Hepatocyte (in vitro differentiated cells): ENCODE results near the gene XPR1. TPM values are rescaled to one million over a fixed set of nuclear protein-coding genes. Genes with fewer than 3 reads are reported as not detected.
"Not testable (repeated sequence)": the region's sequence is repeated elsewhere in the genome, so short reads cannot be mapped to it uniquely, and the experiment has no call there.

Experiments
- DNase-seq: peaks from one replicate; pipeline ENCODE4 v3.0.0-alpha.2; 2016; ENCODE audit warnings: low spot score
- H2AFZ ChIP-seq: fragments of 200-600 bp; sonication (generic); 2 replicates; pipeline ENCODE4 v1.6.0; 2016; ENCODE audit warnings: antibody characterized with exemption, mild to moderate bottlenecking
- H3K27ac ChIP-seq: fragments of 200-600 bp; sonication (generic); 2 replicates; pipeline ENCODE4 v1.5.1; 2016; ENCODE audit warnings: mild to moderate bottlenecking
- H3K27me3 ChIP-seq: fragments of 200-600 bp; sonication (generic); 2 replicates; pipeline ENCODE4 v1.6.1; 2016
- H3K36me3 ChIP-seq: fragments of 200-600 bp; sonication (generic); replicated peaks from 2 replicates; pipeline ENCODE4 v1.5.1; 2016; ENCODE audit warnings: low read depth; ENCODE audit not compliant: insufficient read depth
- H3K4me1 ChIP-seq: fragments of 200-600 bp; sonication (generic); 2 replicates; pipeline ENCODE4 v1.5.1; 2016; ENCODE audit warnings: mild to moderate bottlenecking, moderate library complexity; ENCODE audit not compliant: insufficient read depth
- H3K4me2 ChIP-seq: fragments of 200-600 bp; sonication (generic); 2 replicates; pipeline ENCODE4 v1.6.0; 2016
- H3K4me3 ChIP-seq: fragments of 200-600 bp; sonication (generic); 2 replicates; pipeline ENCODE4 v1.5.1; 2016; ENCODE audit warnings: mild to moderate bottlenecking
- H3K79me2 ChIP-seq: fragments of 200-600 bp; sonication (generic); 2 replicates; pipeline ENCODE4 v1.6.0; 2017; ENCODE audit warnings: mild to moderate bottlenecking
- H3K9me2 ChIP-seq: fragments of 200-600 bp; sonication (generic); replicated peaks from 2 replicates; pipeline ENCODE4 v1.6.0; 2017; ENCODE audit warnings: mild to moderate bottlenecking; ENCODE audit not compliant: insufficient read depth
- H3K9me3 ChIP-seq: fragments of 200-600 bp; sonication (generic); 2 replicates; pipeline ENCODE4 v1.5.1; 2016; ENCODE audit warnings: low read depth, mild to moderate bottlenecking
- H4K20me1 ChIP-seq: fragments of 200-600 bp; sonication (generic); 2 replicates; pipeline ENCODE4 v1.6.0; 2016; ENCODE audit warnings: mild to moderate bottlenecking; ENCODE audit not compliant: insufficient read depth, poor library complexity, severe bottlenecking
- EZH2 ChIP-seq: fragments of 200-600 bp; sonication (generic); IDR thresholded peaks from 2 replicates; pipeline ENCODE4 v1.6.1; 2016; ENCODE audit warnings: antibody characterized with exemption, mild to moderate bottlenecking, borderline replicate concordance
- EZH2phosphoT487 ChIP-seq: fragments of 200-600 bp; sonication (generic); IDR thresholded peaks from one replicate; pipeline ENCODE4 v1.6.1; 2018; ENCODE audit warnings: antibody characterized with exemption, mild to moderate bottlenecking, low read depth, moderate library complexity; ENCODE audit not compliant: unreplicated experiment, severe bottlenecking
- WGBS: methylation state at CpG from one replicate; pipeline ENCODE4 v1.1.6; 2016; ENCODE audit warnings: low lambda C conversion rate; ENCODE audit errors: missing lambda C conversion rate; 5-methylcytosine and 5-hydroxymethylcytosine counted together
- polyA plus RNA-seq: library from polyadenylated mRNA; unstranded; fragments of >200 nt; fragmentation: Nextera tagmentation; extraction: Ambion mirVana; gene quantifications from 2 replicates; pipeline ENCODE4 v1.2.1, GENCODE V29; 2016
- total RNA-seq: library from RNA; depleted of rRNA; stranded (reverse); fragments of >200 nt; gene quantifications from 2 replicates; pipeline ENCODE4 v1.2.3, GENCODE V29; 2014
- TF ChIP-seq, protein P1 (sequence below): fragments of 200-600 bp; sonication (generic); IDR thresholded peaks from 2 replicates; pipeline ENCODE4 v1.5.1; 2016; ENCODE audit warnings: antibody characterized with exemption, mild to moderate bottlenecking; ENCODE audit not compliant: poor library complexity

The XPR1 gene
- total and polyA plus RNA-seq, 2 experiments from 2014 or later = 18.2 to 41.5 TPM

DNA sequence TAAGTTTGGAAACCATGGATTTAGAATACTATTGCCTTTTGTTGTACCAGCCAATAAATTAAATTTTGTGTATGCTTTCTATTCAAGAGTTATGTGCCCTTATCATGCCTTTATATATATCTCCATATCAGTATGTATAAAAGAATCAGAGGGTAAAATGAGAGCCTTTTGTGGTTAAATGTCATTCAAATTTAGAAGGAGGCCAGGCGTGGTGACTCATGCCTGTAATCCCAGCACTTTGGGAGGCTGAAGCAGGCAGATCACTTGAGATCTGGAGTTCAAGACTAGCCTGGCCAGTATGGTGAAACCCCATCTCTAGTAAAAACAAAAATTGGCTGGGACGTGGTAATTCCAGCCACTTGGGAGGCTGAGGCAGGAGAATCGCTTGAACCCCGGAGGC, 88.9 kb downstream of the XPR1 start:
- Histone ChIP-seq H3K27me3 (no peaks in the 10 kb centered on the region), H3K4me3 (no peak overlapping the region), H3K4me1 (no peaks in the 10 kb centered on the region), H3K9me2 (no peaks in the 10 kb centered on the region), H2AFZ (no peak overlapping the region), H3K36me3 (no peaks in the 10 kb centered on the region), H3K4me2 (no peak overlapping the region), H3K79me2 (peaks cover 16% of the 10 kb centered on the region), H3K9me3 (no peaks in the 10 kb centered on the region), H4K20me1 (no peaks in the 10 kb centered on the region), H3K27ac (no peak overlapping the region)
- DNase-seq = no peak
- no peak for TF ChIP-seq EZH2
- TF ChIP-seq, protein P1, sequence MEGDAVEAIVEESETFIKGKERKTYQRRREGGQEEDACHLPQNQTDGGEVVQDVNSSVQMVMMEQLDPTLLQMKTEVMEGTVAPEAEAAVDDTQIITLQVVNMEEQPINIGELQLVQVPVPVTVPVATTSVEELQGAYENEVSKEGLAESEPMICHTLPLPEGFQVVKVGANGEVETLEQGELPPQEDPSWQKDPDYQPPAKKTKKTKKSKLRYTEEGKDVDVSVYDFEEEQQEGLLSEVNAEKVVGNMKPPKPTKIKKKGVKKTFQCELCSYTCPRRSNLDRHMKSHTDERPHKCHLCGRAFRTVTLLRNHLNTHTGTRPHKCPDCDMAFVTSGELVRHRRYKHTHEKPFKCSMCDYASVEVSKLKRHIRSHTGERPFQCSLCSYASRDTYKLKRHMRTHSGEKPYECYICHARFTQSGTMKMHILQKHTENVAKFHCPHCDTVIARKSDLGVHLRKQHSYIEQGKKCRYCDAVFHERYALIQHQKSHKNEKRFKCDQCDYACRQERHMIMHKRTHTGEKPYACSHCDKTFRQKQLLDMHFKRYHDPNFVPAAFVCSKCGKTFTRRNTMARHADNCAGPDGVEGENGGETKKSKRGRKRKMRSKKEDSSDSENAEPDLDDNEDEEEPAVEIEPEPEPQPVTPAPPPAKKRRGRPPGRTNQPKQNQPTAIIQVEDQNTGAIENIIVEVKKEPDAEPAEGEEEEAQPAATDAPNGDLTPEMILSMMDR = no peak
- no peak for TF ChIP-seq EZH2phosphoT487
- WGBS = 94% methylated on average over 4 of the region's 4 CpGs

DNA sequence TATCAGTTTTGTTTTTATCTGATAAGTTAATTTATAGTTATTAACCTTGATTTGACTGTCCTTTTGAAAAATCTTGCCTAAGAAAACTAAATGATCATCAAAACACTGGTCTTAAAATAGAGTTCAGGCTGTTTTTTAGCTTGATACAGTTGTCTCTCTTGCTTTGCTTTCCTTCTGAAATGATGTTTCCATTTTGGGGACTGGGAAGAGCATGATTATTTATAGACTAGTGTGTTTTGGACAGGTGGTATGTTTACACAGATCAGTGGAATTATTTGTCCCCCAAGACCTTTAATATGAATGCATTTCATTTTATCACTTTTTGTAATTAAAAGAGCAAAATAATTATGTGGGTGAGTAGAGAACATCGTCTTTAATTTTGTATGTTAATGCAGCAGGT, 90.8 kb downstream of the XPR1 start:
- Histone ChIP-seq H3K79me2 (peaks cover 12% of the 10 kb centered on the region), H3K27ac (no peak overlapping the region), H3K4me3 (no peak overlapping the region), H3K9me2 (no peaks in the 10 kb centered on the region), H4K20me1 (no peaks in the 10 kb centered on the region), H3K27me3 (no peaks in the 10 kb centered on the region), H3K36me3 (no peaks in the 10 kb centered on the region), H3K4me2 (no peak overlapping the region), H3K9me3 (no peaks in the 10 kb centered on the region), H2AFZ (no peak overlapping the region), H3K4me1 (no peaks in the 10 kb centered on the region)
- TF ChIP-seq, protein P1 = no peak
- TF ChIP-seq EZH2phosphoT487 (no peak), EZH2 (no peak)
- 94% methylated on average over 1 of the region's 1 CpG for WGBS
- no peak for DNase-seq

DNA sequence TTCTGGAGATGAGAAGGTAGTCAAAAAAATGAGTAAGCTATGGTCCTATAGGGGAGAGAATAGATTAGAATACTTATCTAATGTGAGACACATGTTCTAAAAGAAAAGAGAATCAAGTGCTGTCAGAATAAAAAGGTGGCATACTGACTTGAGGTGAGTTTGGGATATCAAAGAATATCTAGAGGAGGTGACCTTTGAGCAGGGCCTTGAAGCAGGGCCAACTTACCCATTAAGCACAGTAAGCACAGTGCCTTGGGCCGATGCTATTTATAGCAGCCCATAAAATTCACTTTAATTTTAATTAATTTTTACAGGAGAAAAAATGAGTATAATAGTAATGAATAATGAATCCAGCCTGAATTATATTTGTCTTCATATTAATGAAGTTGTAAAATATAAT, 92.2 kb downstream of the XPR1 start:
- no peaks in the 10 kb centered on the region for H3K27me3 ChIP-seq
- H2AFZ ChIP-seq = no peak overlapping the region
- no peak for TF ChIP-seq EZH2
- TF ChIP-seq EZH2phosphoT487 = no peak
- TF ChIP-seq, protein P1 = no peak
- H3K4me2 ChIP-seq = no peak overlapping the region
- no peaks in the 10 kb centered on the region for H3K9me3 ChIP-seq
- no peak overlapping the region for H3K27ac ChIP-seq
- no peaks in the 10 kb centered on the region for H3K9me2 ChIP-seq
- no peaks in the 10 kb centered on the region for H3K36me3 ChIP-seq
- no peaks in the 10 kb centered on the region for H3K4me1 ChIP-seq
- no peak for DNase-seq
- WGBS = 93% methylated on average over 1 of the region's 1 CpG
- H3K79me2 ChIP-seq = peaks cover 19% of the 10 kb centered on the region
- no peaks in the 10 kb centered on the region for H4K20me1 ChIP-seq
- no peak overlapping the region for H3K4me3 ChIP-seq

DNA sequence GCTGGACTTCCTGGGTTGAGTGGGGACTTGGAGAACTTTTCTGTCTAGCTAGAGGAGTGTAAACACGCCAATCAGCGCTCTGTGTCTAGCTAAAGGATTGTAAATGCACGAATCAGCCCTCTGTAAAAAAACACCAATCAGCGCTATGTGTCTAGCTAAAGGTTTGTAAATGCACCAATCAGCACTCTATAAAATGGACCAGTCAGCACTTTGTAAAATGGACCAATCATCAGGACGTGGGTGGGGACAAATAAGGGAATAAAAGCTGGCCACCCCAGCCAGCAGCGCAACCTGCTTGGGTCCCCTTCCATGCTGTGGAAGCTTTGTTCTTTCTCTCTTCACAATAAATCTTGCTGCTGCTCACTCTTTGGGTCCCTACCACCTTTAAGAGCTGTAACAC, 94.2 kb downstream of the XPR1 start:
- H4K20me1 ChIP-seq, H3K36me3 ChIP-seq, DNase-seq, H3K27ac ChIP-seq, H3K9me2 ChIP-seq, H3K9me3 ChIP-seq, H2AFZ ChIP-seq, H3K4me1 ChIP-seq, H3K27me3 ChIP-seq, H3K4me2 ChIP-seq, H3K4me3 ChIP-seq: not testable (repeated sequence)
- 96% methylated on average over 6 of the region's 6 CpGs for WGBS
- peaks cover 23% of the 10 kb centered on the region for H3K79me2 ChIP-seq

DNA sequence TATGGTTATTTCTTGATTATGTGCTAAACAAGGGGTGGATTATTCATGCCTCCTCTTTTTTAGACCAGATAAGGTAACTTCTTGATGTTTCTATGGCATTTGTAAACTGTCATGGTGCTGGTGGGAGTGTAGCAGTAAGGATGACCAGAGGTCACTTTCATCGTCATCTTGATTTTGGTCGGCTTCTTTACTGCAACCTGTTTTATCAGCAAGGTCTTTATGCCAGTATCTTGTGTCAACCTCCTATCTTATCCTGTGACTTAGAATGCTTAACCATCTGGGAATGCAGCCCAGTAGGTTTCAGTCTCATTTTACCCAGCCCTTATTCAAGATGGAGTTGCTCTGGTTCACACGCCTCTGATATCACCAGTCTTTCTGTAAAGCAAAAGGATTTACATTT, 95.9 kb downstream of the XPR1 start:
- H3K79me2 ChIP-seq = peaks cover 27% of the 10 kb centered on the region
- not testable (repeated sequence) for H3K27me3 ChIP-seq, H2AFZ ChIP-seq, H3K9me2 ChIP-seq, H3K4me2 ChIP-seq, H3K36me3 ChIP-seq, H3K9me3 ChIP-seq, H3K4me1 ChIP-seq, H4K20me1 ChIP-seq, H3K4me3 ChIP-seq
- peak; percentile 4 for DNase-seq
- 73% methylated on average over 3 of the region's 3 CpGs for WGBS
- peak overlapping the region; percentile 29 for H3K27ac ChIP-seq
